Ishikawa (cell line): ENCODE results near the gene SOX10.

ENCODE experiments used
- CREB1 ChIP-seq: IDR thresholded peaks from 2 replicates; pipeline ENCODE4 v1.6.1; 2012; ENCODE audit warnings: low read depth
- EGR1 ChIP-seq: IDR thresholded peaks from 2 replicates; pipeline ENCODE4 v1.6.1; 2012
- EP300 ChIP-seq: IDR thresholded peaks from 2 replicates; pipeline ENCODE4 v1.6.1; 2012; ENCODE audit warnings: borderline replicate concordance
- FOXM1 ChIP-seq: IDR thresholded peaks from 2 replicates; pipeline ENCODE4 v1.6.1; 2012; ENCODE audit warnings: low read depth, borderline replicate concordance
- REST ChIP-seq: IDR thresholded peaks from 2 replicates; pipeline ENCODE4 v1.6.1; 2012; ENCODE audit warnings: low read depth, mild to moderate bottlenecking
- TAF1 ChIP-seq: IDR thresholded peaks from 2 replicates; pipeline ENCODE4 v1.6.1; 2012; ENCODE audit warnings: low read depth, mild to moderate bottlenecking
- TCF12 ChIP-seq: IDR thresholded peaks from 2 replicates; pipeline ENCODE4 v1.6.1; 2012; ENCODE audit warnings: low read depth
- YY1 ChIP-seq: IDR thresholded peaks from 2 replicates; pipeline ENCODE4 v1.6.1; 2012; ENCODE audit warnings: low read depth

- TF ChIP-seq CREB1 (no peak), REST (no peak), TCF12 (no peak), TAF1 (no peak), EP300 (no peak), YY1 (no peak), EGR1 (no peak), FOXM1 (no peak)
Observed at GRCh38 chr22:37967637-37968451, 16.5 kb downstream of the SOX10 start.
